Measurements from ENCODE around the gene DPP7.
"Not testable (repeated sequence)": the region's sequence is repeated elsewhere in the genome, so short reads cannot be mapped to it uniquely, and the experiment has no call there.

DPP7 gene

DNA sequence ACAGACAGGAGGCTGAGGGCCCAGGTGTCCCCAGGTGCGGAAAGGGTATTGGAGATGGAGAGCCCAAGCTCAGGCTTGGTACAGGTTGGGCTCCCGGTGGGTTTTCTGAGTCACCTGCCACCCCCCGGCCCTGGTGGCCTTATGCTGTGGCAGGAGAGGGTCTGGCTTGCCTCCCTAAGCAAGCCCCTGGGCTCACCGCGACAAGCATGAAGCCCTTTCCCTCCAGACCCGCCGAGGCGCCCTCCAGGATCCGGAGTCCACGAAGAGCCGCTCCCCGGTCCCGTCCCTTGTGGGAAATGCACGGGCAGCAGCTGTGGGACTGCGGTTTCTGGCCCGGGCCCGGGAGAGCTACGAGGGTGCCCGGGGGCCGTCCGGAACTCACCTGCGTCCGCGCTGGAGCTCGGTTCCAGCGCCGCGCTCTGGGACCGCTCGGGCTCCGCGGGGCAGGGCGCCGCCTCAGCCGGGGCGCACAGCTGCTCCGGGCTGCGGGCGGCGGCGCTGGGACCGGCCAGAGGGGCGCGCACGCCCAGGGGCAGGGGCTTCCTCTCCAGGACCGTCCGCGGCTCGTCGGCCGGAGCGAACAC lies 44.9 kb downstream of the DPP7 start:
- DNase-seq = no peak

DNA sequence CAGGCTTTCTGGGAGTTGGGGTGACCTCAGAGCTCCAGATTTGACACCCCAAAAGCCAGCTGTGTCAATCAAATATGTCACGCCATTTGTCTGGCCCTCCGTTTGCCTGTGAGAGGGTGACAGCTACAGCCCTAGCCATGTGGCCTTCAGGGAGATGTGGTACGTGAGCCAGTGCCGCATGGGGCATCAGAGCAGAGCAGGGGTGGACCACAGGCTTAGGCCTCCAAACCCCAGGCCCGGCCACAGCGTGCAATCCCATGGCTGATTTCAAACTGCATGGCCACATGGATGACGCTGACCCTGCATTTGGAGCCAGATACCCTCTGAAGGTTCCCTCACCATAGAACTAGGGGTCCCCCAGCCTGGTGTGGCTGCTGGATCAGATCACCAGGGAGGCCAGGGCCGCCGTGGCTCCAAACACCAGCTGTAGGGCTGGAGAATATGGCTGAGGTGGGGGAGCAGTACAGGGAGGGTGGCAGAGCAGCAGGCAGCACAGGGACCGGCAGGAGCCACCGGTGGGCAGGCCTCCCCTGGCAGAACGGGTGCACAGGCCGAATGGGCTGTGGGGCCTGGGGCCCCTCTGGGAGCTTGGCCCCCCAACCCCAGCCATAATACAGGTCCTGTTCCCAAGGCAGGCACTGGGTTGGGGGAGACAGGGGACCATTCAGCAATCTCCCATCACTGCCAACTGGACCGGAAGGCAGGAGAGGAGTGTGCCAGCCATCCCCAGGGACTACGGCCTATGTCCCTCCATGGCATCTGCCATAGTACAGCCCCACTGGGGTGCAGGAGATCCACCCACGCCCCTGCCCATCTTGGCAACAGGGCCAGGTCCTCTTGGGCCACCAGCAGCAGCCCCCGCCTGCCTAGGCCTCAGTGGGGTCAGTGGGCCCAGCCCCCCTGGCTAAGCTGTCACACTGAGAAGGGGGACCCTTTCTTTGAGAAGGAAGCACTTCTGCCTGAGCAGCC lies 45.7 kb downstream of the DPP7 start:
- no peak for DNase-seq

DNA sequence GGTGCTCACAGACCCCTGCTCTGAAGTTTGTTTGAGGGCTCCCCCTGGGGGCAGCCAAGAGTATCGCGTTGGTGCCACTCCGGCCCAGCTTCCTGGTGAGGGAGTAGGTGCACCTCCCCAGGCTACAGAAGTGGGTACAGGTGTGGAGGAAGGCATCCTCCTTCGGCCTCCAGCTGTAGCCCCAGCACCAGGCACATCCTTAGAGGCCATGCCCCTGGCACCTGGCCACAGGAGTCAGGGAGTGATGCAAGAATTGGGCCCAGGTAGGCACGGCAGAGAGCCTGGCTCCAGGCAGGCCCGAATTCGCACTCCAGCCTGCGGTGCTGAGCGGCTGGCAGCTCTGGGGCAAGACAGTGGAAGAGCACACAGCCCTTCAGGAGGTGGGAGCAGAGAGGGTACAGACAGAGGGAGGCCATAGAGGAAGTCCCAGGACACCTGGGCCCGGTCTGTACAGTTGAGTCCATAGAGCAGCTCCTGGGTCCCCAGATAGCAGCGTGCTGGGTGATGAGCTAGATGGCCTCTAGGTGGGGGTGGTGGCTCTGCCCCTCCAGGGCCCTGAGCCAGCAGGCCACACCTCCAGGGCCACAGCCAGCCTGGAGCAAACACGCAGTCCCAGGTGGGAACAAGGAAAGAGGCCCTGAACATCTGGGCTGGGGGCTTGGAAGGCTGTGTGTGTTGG lies 46.5 kb downstream of the DPP7 start:
- peak; percentile 31 for DNase-seq

DNA sequence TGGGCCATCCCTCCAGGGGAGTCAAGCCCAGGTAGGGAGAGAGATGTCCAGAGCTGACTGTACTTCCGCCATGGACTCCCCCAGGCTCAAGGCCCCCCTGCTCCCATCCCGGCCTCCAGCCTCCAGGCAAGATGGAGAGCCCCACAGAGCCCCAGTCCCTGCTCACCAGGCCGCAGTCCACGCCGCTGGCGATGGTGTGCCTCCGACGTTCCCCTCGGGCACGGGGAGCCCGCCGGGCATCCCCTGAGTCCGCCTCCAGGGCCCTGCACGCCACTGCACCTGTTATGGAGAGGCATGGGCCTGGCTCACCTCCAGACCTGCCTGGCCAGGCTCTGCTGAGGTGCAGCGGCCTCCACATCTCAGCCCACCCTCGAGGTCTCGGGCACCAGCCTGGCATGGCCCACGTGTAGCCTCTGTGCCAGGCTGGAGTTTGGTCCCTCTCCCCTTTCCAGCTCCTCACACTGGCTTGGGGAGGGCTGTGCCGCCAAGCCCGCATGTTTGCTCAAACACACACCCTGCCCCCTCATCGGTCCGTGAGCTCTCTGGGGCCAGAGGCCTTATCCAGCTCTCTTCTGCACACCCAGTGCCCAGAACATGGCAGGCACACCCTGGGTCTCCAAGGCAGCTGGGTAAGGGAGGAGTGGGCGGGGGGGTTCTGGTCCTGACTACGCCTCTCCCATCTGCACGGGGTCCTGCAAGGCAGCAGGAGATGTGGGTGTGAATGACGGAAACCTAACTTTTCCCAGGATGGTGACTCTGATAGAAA lies 48.3 kb downstream of the DPP7 start:
- DNase-seq = no peak

DNA sequence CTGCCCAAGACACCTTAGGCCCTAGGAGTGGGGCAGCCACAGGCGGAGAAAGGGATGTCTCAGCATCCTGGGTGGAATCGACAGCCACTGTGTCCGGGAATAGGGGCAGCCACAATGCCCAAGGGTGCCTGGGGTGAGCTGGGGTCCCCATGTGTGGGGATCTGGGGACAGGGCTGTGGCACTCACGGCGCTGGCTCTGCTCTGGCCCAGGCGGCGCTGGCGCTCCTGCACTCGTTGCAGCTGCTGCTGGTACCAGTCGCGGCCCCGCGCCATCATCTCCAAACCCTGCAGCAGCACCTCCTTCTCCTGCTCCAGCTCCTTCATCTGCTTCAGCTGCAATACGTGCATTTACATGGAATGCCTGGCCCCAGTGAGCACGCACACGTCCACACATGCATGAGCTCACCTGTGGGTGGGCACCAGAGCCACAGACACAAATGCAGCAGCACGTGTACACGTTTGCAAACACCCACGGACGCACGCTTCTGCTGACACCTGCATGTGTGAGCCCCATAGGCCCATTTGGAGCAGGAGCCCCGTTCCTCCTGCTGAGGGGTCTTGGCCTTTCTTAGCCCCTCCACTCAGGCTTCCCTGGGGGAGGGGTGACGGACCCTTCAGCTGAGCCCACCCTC lies 49.1 kb downstream of the DPP7 start:
- DNase-seq = no peak

DNA sequence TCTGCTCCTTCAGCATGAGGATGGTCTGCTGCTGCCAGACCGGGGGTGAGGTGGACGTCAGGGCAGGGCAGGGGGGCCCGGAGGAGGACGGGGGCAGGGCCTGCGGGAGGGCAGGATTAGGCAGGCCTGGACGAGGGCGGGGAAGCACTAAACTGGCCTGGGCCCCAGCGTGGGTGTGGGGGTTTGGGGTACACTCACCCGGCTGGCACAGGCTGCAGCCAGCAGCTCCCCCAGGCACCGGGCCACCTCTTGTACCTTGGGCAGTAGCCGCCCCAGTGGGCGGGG lies 49.7 kb downstream of the DPP7 start:
- no peak for DNase-seq

DNA sequence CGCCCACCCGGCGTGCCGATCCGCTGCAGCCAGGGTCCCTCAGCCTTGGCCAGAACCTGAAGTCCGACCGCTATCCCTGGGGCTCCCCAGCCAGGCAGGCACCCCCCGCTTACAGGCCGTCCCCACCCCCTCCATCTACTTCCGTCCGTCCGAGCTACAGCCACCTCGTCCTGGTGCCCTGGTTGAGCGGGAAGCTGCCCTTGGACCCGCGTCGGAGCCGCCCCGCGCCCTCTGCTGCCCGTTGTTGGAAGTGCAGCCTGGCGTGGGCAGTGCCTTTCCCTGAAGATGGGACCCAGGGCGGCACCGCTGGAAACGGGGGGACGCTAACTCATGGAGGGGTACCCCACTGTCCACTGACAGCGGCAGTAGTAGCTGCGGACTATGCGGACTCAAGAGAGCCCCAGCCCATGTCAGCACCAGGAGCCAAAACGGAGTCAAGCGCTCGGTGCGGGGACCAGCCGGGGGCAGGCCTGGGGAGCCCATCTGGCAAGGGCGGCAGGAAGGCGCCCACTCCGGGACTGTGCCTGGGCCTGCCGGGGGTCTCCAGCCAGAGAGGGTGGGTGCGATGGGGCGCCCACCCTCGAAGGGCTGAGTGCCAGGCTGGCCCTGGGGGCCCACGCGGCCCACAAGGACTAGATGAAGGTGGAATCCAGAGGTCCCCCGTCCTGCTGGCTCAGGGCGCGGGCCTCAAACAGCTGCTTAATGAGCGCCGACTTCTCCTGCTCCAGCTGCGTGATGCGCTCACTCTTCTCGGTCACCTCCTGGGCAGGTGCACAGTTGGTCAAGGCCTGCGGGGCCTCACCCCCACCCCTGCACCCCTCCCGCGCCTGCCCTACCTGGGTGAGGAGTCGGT lies 50.3 kb downstream of the DPP7 start:
- peak; percentile 29 for DNase-seq

DNA sequence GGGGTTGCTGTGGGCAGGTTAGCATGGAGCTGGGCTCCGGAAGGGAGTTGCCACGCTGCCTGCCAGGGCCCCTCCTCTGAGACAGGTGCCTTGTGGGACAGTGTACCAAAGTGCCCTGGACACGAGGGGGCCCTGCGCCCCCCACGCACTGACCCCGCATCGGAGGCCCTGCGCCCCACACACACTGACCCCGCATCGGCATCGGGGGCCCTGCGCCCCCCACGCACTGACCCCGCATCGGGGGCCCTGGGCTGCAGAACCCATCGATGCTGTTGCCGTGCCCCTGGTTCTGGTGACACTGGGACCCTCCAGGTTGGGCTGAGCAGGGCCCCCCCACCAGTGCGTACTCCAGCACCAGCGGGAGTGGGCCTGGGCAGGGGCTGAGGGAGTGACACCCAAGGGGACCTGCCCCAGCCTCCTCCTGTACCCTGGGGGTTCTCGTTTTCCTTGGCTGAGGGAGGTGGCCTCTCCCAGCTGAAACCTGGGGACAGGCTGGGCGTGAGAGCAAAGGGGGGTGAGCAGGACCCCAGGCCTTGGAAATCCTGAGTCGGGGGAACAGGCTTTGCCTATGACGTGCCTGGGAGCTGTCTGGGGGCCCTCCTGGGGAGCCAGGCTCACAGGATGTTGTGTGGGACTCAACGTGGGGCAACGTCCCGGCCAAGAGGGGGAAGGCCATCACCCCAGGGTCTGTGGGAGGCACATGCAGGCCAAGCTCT lies 51.1 kb downstream of the DPP7 start:
- DNase-seq = no peak

DNA sequence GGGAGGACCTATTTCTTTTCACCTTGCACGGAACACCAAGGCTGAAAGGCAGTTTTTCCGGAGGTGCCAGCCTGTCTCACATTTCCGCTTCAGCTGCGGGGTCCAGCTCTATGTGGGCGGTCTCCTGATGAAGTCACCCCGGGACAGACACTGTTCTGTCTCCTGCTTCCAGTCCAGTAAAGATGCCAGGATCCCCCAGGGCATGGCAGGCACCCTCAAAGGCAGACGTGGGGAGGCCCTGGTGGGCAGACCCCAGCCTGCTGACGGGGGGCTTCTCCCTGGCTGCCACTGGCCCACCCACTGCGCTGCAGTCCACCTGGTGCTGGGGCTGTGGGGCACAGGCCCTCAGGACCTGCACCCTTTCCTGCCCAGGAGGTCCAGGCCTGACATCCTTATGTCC lies 51.7 kb downstream of the DPP7 start:
- not testable (repeated sequence) for DNase-seq

DNA sequence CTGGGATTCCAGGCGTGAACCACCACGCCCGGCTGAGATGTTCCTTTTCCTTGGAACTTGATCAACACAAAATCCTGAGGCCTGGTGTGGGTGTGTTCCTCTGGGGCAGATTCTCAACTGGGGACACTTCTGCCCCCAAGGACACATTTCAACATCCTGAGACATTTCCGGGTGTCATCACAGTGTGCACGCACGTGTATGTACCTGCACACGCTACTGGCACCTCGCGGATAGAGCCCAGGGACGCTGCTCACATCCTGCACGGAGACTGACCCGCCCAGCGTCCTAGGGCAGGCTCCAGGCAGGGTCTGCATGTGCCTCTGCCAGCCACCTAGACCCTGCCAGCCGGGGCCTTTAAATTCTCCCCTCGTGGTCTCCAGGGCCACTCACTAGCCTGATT lies 52.1 kb downstream of the DPP7 start:
- no peak for DNase-seq

Measured in activated gamma-delta T cell (primary cell).